GM23338 (cell line): ENCODE measurements around the gene SELENOT.

Source experiments
- CREB1 ChIP-seq: fragments of 250-450 bp; sonication (Bioruptor Pico); IDR thresholded peaks from 2 replicates; pipeline ENCODE4 v1.5.0; 2020; ENCODE audit warnings: low read depth, mild to moderate bottlenecking, moderate library complexity
- EZH2 ChIP-seq: fragments of 200-600 bp; sonication (generic); IDR thresholded peaks from one replicate; pipeline ENCODE4 v1.8.0; 2017; ENCODE audit warnings: antibody characterized with exemption, mild to moderate bottlenecking, low read depth; ENCODE audit not compliant: unreplicated experiment
- EZH2phosphoT487 ChIP-seq: fragments of 200-600 bp; sonication (generic); IDR thresholded peaks from one replicate; pipeline ENCODE4 v1.8.1; 2018; ENCODE audit warnings: antibody characterized with exemption; ENCODE audit not compliant: unreplicated experiment
- JUNB ChIP-seq: IDR thresholded peaks from one replicate; pipeline ENCODE4 v1.6.1; 2016; ENCODE audit warnings: antibody characterized with exemption; ENCODE audit not compliant: unreplicated experiment
- POLR2AphosphoS5 ChIP-seq: IDR thresholded peaks from 2 replicates; pipeline ENCODE4 v1.6.1; 2016; ENCODE audit warnings: antibody characterized with exemption, low read depth
- REST ChIP-seq: IDR thresholded peaks from one replicate; pipeline ENCODE4 v1.6.1; 2018; ENCODE audit warnings: antibody characterized with exemption; ENCODE audit not compliant: unreplicated experiment
- STAT1 ChIP-seq: IDR thresholded peaks from one replicate; pipeline ENCODE4 v1.6.1; 2016; ENCODE audit warnings: antibody characterized with exemption; ENCODE audit not compliant: unreplicated experiment
- ZNF331 ChIP-seq: fragments of 250-450 bp; sonication (Bioruptor Pico); IDR thresholded peaks from 2 replicates; pipeline ENCODE4 v1.5.0; 2020; ENCODE audit warnings: low read depth, mild to moderate bottlenecking, moderate library complexity
- TF ChIP-seq, protein P1 (sequence below), 2 experiments: fragments of 200-600 bp in 1 of 2; sonication (generic) in 1 of 2; conservative IDR thresholded peaks; 2 replicates each; pipeline versions ENCODE4 v1.5.1 to v1.6.1; 2016 to 2017; ENCODE audit warnings: antibody characterized with exemption in 2 of 2, low read depth in 2 of 2, mild to moderate bottlenecking in 2 of 2, moderate library complexity in 1 of 2
- TF ChIP-seq, protein P2 (sequence below): IDR thresholded peaks from 2 replicates; pipeline ENCODE4 v1.6.1; 2016; ENCODE audit warnings: antibody characterized with exemption
- TF ChIP-seq, protein P3 (sequence below): fragments of 250-450 bp; sonication (Bioruptor Pico); IDR thresholded peaks from 2 replicates; pipeline ENCODE4 v1.5.0; 2020; ENCODE audit warnings: mild to moderate bottlenecking, moderate library complexity

DNA sequence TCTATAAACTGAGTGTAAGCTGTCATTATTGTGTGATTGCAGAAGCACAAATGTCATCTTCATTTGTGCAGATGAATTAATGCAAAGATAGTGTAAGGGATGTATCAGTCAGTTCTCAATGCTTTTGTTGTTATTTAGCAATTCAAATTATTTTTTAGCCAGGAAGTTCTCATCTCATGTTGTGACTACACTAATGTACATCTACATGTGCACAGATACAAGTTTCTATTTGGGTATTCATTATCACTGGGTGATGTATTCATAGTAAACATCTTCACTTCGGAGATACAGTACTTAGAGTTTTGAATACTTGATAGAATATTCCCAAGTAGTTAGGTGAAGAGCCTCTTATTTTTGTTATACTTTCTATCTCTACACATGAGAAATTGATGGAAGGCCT is 45.4 kb upstream of the SELENOT start:
- TF ChIP-seq, protein P1, sequence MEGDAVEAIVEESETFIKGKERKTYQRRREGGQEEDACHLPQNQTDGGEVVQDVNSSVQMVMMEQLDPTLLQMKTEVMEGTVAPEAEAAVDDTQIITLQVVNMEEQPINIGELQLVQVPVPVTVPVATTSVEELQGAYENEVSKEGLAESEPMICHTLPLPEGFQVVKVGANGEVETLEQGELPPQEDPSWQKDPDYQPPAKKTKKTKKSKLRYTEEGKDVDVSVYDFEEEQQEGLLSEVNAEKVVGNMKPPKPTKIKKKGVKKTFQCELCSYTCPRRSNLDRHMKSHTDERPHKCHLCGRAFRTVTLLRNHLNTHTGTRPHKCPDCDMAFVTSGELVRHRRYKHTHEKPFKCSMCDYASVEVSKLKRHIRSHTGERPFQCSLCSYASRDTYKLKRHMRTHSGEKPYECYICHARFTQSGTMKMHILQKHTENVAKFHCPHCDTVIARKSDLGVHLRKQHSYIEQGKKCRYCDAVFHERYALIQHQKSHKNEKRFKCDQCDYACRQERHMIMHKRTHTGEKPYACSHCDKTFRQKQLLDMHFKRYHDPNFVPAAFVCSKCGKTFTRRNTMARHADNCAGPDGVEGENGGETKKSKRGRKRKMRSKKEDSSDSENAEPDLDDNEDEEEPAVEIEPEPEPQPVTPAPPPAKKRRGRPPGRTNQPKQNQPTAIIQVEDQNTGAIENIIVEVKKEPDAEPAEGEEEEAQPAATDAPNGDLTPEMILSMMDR (conservative IDR thresholded peaks at IDR 0.05; ENCODE audit: low read depth in 2 of 2) = no peak
- no peak for TF ChIP-seq JUNB
- TF ChIP-seq EZH2 = no peak
- no peak for TF ChIP-seq POLR2AphosphoS5
- TF ChIP-seq REST = no peak
- no peak for TF ChIP-seq EZH2phosphoT487
- TF ChIP-seq, protein P2, sequence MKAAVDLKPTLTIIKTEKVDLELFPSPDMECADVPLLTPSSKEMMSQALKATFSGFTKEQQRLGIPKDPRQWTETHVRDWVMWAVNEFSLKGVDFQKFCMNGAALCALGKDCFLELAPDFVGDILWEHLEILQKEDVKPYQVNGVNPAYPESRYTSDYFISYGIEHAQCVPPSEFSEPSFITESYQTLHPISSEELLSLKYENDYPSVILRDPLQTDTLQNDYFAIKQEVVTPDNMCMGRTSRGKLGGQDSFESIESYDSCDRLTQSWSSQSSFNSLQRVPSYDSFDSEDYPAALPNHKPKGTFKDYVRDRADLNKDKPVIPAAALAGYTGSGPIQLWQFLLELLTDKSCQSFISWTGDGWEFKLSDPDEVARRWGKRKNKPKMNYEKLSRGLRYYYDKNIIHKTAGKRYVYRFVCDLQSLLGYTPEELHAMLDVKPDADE = no peak
- TF ChIP-seq ZNF331 (CRISPR knock-in tag) = no peak
- no peak for TF ChIP-seq CREB1 (CRISPR knock-in tag)
- TF ChIP-seq, protein P3, sequence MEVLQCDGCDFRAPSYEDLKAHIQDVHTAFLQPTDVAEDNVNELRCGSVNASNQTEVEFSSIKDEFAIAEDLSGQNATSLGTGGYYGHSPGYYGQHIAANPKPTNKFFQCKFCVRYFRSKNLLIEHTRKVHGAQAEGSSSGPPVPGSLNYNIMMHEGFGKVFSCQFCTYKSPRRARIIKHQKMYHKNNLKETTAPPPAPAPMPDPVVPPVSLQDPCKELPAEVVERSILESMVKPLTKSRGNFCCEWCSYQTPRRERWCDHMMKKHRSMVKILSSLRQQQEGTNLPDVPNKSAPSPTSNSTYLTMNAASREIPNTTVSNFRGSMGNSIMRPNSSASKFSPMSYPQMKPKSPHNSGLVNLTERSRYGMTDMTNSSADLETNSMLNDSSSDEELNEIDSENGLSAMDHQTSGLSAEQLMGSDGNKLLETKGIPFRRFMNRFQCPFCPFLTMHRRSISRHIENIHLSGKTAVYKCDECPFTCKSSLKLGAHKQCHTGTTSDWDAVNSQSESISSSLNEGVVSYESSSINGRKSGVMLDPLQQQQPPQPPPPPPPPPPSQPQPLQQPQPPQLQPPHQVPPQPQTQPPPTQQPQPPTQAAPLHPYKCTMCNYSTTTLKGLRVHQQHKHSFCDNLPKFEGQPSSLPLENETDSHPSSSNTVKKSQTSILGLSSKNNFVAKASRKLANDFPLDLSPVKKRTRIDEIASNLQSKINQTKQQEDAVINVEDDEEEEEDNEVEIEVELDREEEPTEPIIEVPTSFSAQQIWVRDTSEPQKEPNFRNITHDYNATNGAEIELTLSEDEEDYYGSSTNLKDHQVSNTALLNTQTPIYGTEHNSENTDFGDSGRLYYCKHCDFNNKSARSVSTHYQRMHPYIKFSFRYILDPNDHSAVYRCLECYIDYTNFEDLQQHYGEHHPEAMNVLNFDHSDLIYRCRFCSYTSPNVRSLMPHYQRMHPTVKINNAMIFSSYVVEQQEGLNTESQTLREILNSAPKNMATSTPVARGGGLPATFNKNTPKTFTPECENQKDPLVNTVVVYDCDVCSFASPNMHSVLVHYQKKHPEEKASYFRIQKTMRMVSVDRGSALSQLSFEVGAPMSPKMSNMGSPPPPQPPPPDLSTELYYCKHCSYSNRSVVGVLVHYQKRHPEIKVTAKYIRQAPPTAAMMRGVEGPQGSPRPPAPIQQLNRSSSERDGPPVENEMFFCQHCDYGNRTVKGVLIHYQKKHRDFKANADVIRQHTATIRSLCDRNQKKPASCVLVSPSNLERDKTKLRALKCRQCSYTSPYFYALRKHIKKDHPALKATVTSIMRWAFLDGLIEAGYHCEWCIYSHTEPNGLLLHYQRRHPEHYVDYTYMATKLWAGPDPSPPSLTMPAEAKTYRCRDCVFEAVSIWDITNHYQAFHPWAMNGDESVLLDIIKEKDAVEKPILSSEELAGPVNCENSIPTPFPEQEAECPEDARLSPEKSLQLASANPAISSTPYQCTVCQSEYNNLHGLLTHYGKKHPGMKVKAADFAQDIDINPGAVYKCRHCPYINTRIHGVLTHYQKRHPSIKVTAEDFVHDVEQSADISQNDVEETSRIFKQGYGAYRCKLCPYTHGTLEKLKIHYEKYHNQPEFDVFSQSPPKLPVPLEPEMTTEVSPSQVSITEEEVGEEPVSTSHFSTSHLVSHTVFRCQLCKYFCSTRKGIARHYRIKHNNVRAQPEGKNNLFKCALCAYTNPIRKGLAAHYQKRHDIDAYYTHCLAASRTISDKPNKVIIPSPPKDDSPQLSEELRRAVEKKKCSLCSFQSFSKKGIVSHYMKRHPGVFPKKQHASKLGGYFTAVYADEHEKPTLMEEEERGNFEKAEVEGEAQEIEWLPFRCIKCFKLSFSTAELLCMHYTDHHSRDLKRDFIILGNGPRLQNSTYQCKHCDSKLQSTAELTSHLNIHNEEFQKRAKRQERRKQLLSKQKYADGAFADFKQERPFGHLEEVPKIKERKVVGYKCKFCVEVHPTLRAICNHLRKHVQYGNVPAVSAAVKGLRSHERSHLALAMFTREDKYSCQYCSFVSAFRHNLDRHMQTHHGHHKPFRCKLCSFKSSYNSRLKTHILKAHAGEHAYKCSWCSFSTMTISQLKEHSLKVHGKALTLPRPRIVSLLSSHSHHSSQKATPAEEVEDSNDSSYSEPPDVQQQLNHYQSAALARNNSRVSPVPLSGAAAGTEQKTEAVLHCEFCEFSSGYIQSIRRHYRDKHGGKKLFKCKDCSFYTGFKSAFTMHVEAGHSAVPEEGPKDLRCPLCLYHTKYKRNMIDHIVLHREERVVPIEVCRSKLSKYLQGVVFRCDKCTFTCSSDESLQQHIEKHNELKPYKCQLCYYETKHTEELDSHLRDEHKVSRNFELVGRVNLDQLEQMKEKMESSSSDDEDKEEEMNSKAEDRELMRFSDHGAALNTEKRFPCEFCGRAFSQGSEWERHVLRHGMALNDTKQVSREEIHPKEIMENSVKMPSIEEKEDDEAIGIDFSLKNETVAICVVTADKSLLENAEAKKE = no peak
- TF ChIP-seq STAT1 = no peak
